GM18526 (cell line): ENCODE data around the gene MBLAC1.
A peak's percentile ranks its signal among the peaks of the same experiment; 100 is the strongest.

Experiments
- POLR2A ChIP-seq: IDR thresholded peaks from 3 replicates; pipeline ENCODE4 v1.6.1; 2011; ENCODE audit not compliant: insufficient read length; ENCODE audit errors: extremely low read depth

MBLAC1 gene

GRCh38 chr7:100126239-100126930, 382 bp upstream of the MBLAC1 start:
- no peak for TF ChIP-seq POLR2A

- TF ChIP-seq POLR2A: no peak
Measured at GRCh38 chr7:100127866-100128636, 1.3 kb downstream of the MBLAC1 start.

GRCh38 chr7:100128637-100128963, 1.8 kb downstream of the MBLAC1 start:
- TF ChIP-seq POLR2A: no peak

GRCh38 chr7:100130608-100131453, 4.1 kb downstream of the MBLAC1 start:
- no peak for TF ChIP-seq POLR2A

- no peak for TF ChIP-seq POLR2A
Measured at GRCh38 chr7:100132126-100132525, 5.4 kb downstream of the MBLAC1 start.

GRCh38 chr7:100132697-100133151, 6.0 kb downstream of the MBLAC1 start:
- no peak for TF ChIP-seq POLR2A

- TF ChIP-seq POLR2A: no peak
Measured at GRCh38 chr7:100137851-100138760, 11.3 kb downstream of the MBLAC1 start.

- TF ChIP-seq POLR2A: no peak
Measured at GRCh38 chr7:100141555-100141949, 14.8 kb downstream of the MBLAC1 start.

- no peak for TF ChIP-seq POLR2A
Measured at GRCh38 chr7:100142461-100142860, 15.7 kb downstream of the MBLAC1 start.

GRCh38 chr7:100147278-100147677, 20.5 kb downstream of the MBLAC1 start:
- no peak for TF ChIP-seq POLR2A

GRCh38 chr7:100148225-100148558, 21.4 kb downstream of the MBLAC1 start:
- TF ChIP-seq POLR2A: no peak

- TF ChIP-seq POLR2A: peak; percentile 85
Measured at GRCh38 chr7:100148559-100149328, 22.0 kb downstream of the MBLAC1 start, which contains the start of gene LAMTOR4. Gene LAMTOR4 (plus strand): TSS chr7:100148918. CDS start chr7:100148973, 55 bp downstream.

GRCh38 chr7:100152404-100152803, 25.6 kb downstream of the MBLAC1 start:
- no peak for TF ChIP-seq POLR2A

- no peak for TF ChIP-seq POLR2A
Measured at GRCh38 chr7:100152937-100153666, 26.3 kb downstream of the MBLAC1 start.
